GM06990 (cell line): Measurements from ENCODE around the gene NNMT.

Experiments used
- DNase-seq: peaks from one replicate; pipeline ENCODE4 v3.0.0-alpha.2; 2011; ENCODE audit not compliant: insufficient read length; ENCODE audit errors: extremely low read depth
- H3K27me3 ChIP-seq: replicated peaks from 2 replicates; pipeline ENCODE4 v1.6.0; 2011; ENCODE audit warnings: low read length; ENCODE audit not compliant: control insufficient read depth, insufficient read depth
- H3K36me3 ChIP-seq: 2 replicates; pipeline ENCODE4 v1.5.1; 2011; ENCODE audit warnings: low read length; ENCODE audit not compliant: control insufficient read depth, insufficient read depth
- H3K4me3 ChIP-seq: replicated peaks from 2 replicates; pipeline ENCODE4 v1.5.1; 2011; ENCODE audit warnings: low read depth, mild to moderate bottlenecking, control low read depth, low read length
- CTCF ChIP-seq: IDR thresholded peaks from 2 replicates; pipeline ENCODE4 v1.5.1; 2011; ENCODE audit warnings: low read length, control low read depth, mild to moderate bottlenecking, inconsistent platforms; ENCODE audit not compliant: insufficient read depth, poor library complexity, severe bottlenecking

NNMT gene

GRCh38 chr11:114281388-114281956 is 14.7 kb upstream of the NNMT start:
- Histone ChIP-seq H3K4me3 (no peak overlapping the region), H3K27me3 (no peaks in the 10 kb centered on the region; the same call in none of the 2 replicates), H3K36me3 (no peaks in the 10 kb centered on the region)
- DNase-seq = no peak
- TF ChIP-seq CTCF = no peak

- DNase-seq = no peak
- Histone ChIP-seq H3K27me3 (no peaks in the 10 kb centered on the region; the same call in none of the 2 replicates), H3K36me3 (no peaks in the 10 kb centered on the region), H3K4me3 (no peak overlapping the region)
- TF ChIP-seq CTCF = no peak
Measured at GRCh38 chr11:114282488-114282887, 13.7 kb upstream of the NNMT start.

GRCh38 chr11:114283422-114283821 is 12.8 kb upstream of the NNMT start:
- Histone ChIP-seq H3K27me3 (no peaks in the 10 kb centered on the region; the same call in none of the 2 replicates), H3K36me3 (no peaks in the 10 kb centered on the region), H3K4me3 (no peak overlapping the region)
- DNase-seq = no peak
- TF ChIP-seq CTCF = no peak

GRCh38 chr11:114284021-114284420 is 12.2 kb upstream of the NNMT start:
- DNase-seq = no peak
- Histone ChIP-seq H3K4me3 (no peak overlapping the region), H3K27me3 (no peaks in the 10 kb centered on the region; the same call in none of the 2 replicates), H3K36me3 (no peaks in the 10 kb centered on the region)
- TF ChIP-seq CTCF = no peak

- no peaks in the 10 kb centered on the region for H3K36me3 ChIP-seq
- no peaks in the 10 kb centered on the region; the same call in none of the 2 replicates for H3K27me3 ChIP-seq
- H3K4me3 ChIP-seq = no peak overlapping the region
- no peak for TF ChIP-seq CTCF
- no peak for DNase-seq
Measured at GRCh38 chr11:114284914-114285313, 11.3 kb upstream of the NNMT start.

DNA sequence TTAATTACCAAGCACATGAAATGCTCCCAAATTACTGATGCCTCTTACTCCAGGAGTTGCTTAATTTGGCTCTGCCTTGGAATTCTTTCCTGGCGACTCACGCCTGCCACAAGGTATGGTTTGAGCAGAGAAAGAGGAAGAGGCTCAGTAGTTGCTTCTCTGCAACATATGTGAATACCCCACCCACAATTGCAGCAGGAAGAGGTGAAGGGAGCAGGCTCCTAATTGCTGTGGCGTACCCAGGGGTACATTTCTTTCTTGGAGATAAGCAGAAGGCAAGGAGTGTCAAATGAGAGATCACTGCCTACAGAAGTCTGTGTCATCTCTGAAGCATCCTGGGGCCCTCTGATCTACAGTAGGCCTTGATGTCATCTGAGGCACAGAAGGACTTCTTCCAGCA is 10.6 kb upstream of the NNMT start:
- no peak overlapping the region for H3K4me3 ChIP-seq
- DNase-seq = no peak
- no peak for TF ChIP-seq CTCF

More for the DNA sequence above, 10.6 kb upstream of the NNMT start:
- no peaks in the 10 kb centered on the region for H3K36me3 ChIP-seq
- no peaks in the 10 kb centered on the region; the same call in 1 of the 2 replicates for H3K27me3 ChIP-seq
